Stimulated activated naive CD8-positive, alpha-beta T cell treated with anti-CD3 and anti-CD28 coated beads, Interleukin-15, Interleukin-2, amounts not matched to agents 100 U/mL and 50 U/mL, for 24 hours (primary cell): ENCODE data around the gene VCAN.

Source experiments
- ATAC-seq: fragments of 150-1000 bp; cut with Tn5 transposase; one replicate; pipeline ENCODE4 v1.10.0; 2021
- DNase-seq: peaks from one replicate; pipeline ENCODE4 v3.0.0; 2021

VCAN gene

DNA sequence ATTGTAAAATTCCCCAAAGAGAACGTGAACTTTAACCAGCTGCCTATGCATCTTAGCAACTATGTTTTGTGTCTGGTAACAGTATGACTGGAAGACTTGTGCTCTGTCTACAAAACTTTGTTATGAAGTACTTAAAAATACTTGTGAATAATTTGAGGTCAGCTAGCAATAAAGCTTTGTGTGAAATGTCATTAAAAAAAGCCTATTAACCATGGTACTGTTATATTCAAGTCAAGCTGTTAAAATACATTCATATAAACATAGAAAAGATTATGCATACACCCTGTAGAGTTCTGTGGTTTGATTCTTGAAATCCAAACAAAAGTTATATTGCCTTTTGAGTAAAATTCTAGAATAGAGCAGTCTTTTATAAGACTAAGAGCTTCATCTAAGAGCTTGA, 60.1 kb downstream of the VCAN start:
- DNase-seq (no peak), ATAC-seq (no peak)

DNA sequence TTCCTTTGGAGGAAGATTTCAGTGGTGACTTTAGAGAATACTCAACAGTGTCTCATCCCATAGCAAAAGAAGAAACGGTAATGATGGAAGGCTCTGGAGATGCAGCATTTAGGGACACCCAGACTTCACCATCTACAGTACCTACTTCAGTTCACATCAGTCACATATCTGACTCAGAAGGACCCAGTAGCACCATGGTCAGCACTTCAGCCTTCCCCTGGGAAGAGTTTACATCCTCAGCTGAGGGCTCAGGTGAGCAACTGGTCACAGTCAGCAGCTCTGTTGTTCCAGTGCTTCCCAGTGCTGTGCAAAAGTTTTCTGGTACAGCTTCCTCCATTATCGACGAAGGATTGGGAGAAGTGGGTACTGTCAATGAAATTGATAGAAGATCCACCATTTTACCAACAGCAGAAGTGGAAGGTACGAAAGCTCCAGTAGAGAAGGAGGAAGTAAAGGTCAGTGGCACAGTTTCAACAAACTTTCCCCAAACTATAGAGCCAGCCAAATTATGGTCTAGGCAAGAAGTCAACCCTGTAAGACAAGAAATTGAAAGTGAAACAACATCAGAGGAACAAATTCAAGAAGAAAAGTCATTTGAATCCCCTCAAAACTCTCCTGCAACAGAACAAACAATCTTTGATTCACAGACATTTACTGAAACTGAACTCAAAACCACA, 67.4 kb downstream of the VCAN start:
- no peak for DNase-seq
- ATAC-seq, result peak; percentile 40

DNA sequence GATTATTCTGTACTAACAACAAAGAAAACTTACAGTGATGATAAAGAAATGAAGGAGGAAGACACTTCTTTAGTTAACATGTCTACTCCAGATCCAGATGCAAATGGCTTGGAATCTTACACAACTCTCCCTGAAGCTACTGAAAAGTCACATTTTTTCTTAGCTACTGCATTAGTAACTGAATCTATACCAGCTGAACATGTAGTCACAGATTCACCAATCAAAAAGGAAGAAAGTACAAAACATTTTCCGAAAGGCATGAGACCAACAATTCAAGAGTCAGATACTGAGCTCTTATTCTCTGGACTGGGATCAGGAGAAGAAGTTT, 67.9 kb downstream of the VCAN start:
- ATAC-seq (no peak), DNase-seq (no peak)

DNA sequence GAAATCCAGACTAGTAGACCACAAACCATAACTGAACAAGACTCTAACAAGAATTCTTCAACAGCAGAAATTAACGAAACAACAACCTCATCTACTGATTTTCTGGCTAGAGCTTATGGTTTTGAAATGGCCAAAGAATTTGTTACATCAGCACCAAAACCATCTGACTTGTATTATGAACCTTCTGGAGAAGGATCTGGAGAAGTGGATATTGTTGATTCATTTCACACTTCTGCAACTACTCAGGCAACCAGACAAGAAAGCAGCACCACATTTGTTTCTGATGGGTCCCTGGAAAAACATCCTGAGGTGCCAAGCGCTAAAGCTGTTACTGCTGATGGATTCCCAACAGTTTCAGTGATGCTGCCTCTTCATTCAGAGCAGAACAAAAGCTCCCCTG, 68.6 kb downstream of the VCAN start:
- ATAC-seq, result no peak
- DNase-seq, result no peak

DNA sequence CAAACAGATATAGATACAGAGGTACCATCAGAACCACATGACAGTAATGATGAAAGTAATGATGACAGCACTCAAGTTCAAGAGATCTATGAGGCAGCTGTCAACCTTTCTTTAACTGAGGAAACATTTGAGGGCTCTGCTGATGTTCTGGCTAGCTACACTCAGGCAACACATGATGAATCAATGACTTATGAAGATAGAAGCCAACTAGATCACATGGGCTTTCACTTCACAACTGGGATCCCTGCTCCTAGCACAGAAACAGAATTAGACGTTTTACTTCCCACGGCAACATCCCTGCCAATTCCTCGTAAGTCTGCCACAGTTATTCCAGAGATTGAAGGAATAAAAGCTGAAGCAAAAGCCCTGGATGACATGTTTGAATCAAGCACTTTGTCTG, 69.2 kb downstream of the VCAN start:
- no peak for DNase-seq
- ATAC-seq, result no peak

DNA sequence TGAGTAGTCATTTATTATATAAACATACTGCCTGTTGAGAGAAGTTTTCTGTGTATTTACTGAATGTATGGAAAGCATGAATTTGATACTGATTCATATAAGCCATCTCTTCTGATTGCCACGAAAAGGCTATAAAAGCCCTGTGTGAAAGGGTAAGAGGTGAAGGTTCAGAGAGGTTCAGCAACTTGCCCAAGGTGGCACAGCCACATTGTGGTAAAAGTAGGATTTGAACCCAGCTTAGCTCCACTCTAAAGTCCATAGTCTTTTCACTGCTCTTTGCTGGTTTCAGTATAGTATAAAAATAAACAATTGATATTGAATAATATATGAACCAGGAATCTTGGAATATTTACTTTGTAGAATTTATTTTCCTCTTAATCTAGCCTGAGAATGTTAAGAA, 71.3 kb downstream of the VCAN start:
- DNase-seq, result no peak
- ATAC-seq, result no peak

DNA sequence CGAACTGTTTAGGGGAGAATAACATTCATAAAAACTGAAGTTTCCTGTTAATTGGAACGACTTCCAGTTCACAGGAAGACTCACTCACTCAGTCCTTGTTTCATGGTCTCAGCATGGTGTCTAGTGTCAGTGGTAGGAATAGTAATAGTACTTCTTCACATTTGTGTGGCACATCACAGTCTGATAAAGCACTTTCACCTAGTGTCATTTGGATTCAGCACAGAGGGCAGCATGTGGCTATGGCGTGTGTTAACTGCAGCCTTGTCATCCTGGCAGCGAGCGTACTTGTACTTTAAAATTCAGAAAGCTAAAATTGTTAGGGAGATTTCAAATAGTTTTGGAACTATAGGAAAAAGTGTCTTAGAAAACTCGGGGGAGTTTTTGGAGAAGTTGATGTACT, 72.4 kb downstream of the VCAN start:
- no peak for ATAC-seq
- no peak for DNase-seq

DNA sequence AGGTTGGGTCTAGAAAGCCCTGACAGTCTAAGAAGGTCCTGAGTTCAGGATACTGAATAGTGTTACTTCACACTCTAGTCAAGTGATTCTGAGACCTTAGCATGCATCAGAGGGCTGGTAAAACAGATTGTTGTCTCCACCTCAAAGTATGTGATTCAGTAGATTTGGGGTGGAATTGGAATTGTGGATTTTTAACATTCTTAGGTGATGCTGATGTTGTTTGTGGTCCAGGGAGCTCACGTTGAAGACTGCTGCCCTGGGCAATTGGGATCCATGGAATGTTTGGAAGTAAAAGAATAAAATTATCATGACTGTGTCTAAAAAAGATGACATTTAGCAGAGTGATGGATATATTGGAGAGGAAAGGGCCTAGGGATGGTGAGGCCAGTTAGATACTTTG, 75.6 kb downstream of the VCAN start:
- DNase-seq (no peak), ATAC-seq (no peak)

DNA sequence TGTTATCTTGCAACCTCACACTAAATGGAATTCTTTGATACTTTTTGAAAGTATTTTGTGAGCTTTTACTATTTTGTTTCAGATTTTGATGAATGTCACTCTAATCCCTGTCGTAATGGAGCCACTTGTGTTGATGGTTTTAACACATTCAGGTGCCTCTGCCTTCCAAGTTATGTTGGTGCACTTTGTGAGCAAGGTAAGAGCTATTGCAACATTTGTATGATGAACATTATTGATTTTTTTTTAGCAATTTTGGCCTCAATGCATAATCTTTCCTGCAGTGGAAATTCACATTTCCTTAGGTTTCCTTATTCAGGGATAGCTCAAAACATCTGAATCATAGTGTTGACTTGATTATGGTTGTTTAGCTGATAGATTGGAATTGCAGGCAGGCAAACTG, 76.3 kb downstream of the VCAN start:
- DNase-seq, result no peak
- ATAC-seq, result no peak

DNA sequence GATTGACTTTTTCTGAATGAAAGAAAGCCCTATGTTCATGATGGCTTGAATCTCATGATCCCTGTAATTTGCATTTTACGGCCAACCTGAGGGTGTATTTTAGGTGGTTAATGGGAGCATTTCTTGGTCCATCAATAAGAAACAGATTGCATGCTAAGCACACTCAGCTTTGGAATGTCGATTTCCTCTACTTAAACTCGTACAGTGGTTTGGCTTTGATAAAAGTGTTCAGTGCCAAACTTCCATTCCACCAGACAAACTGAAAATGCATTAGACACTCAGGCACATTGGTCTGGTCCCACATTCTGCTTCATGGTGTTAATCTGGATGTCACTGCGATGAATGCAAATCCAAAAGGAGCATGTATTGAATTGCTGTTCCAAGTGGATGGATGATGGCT, 77.0 kb downstream of the VCAN start:
- DNase-seq, result no peak
- ATAC-seq, result no peak

DNA sequence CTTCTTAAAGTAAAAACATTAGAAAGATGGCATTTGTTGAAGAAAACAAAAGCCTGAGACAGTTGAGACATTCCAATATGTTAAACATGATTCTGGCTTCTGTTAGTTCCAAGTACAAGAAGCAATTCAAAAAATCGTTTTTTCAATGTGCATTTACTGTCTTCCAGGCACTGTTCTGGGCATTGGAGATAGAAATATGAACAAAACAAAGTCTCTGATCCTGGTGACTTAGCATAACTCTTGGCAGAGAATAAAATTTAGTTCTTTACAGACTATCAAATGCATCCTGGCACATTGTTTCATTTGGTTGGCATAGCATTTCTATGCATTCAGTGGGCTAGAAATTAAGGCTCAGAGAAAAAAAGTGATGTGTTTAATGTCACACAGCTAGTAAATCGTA, 77.5 kb downstream of the VCAN start:
- ATAC-seq, result no peak
- no peak for DNase-seq

DNA sequence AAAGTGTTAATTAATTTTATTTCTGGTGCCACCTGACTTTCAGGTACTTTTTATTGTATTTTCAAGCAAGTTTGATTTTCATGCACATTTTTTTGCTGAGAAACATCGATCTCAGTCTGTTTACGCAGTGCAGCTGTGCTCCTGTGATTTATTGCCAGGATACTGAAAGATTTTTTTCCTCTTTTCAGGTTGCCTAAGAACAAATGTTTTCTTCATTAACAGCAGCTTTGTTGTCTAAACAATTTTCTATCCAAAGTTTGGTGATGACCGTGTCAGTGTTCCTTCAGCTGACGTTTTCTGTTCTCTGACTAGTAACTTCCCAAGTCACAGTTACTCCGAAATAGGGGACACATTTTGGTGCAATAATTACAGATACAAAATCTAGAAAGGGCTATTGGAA, 78.1 kb downstream of the VCAN start:
- ATAC-seq, result no peak
- no peak for DNase-seq

DNA sequence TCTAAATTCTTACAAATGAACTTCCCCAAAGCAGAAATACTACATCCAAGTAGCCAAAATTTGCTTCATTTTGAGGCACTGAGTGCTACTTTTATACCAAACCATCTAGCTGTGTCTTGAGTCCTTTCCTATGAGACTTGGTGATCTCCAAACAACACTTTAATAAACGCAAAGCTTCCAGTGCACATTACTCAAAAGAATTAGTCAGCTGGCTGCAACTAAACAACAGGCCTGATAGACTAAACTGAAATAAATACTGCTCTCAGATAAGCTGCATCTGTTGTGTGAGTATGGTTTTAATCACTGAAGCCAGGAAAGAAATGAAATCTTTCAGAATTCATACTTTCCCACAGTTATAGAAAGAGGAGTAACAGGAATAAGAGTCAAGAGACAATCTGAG, 80.3 kb downstream of the VCAN start:
- DNase-seq (no peak), ATAC-seq (no peak)

DNA sequence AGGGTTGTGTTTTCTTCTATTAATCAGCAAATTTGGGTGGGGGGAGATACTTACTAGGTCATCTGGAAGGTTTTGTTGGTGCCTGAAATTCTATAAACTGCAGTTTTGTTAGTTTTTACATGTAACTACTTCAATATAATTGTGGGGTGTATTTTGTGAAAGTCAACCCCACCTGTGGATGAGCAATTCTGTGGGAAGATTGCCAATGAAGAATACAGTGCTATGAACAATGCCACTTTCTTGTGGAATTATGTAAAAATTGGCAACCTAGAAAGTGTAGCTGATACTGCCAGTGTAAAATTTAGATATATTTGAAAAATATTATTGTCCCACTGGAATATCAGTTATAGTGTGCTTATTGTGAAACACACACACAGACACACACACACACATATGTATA, 80.7 kb downstream of the VCAN start:
- ATAC-seq (no peak), DNase-seq (no peak)

DNA sequence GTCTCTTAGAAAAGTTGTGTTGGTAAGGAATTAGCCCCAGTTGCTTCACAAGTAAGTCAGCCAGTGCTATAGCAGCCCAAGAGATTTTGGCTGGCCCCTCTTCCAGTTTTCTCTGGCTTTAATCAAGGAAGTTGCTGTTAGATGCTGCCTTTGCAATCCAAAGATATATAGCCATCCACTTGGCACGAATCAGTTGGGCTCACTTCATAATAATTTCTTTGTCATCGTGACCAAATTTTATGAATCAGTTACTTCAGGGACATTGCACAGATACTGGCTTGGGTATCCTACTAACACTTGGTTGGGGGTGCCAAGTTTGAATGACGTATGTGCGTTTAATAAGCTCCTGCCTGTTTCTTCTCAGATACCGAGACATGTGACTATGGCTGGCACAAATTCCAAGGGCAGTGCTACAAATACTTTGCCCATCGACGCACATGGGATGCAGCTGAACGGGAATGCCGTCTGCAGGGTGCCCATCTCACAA, 81.5 kb downstream of the VCAN start:
- DNase-seq (no peak), ATAC-seq (no peak)

DNA sequence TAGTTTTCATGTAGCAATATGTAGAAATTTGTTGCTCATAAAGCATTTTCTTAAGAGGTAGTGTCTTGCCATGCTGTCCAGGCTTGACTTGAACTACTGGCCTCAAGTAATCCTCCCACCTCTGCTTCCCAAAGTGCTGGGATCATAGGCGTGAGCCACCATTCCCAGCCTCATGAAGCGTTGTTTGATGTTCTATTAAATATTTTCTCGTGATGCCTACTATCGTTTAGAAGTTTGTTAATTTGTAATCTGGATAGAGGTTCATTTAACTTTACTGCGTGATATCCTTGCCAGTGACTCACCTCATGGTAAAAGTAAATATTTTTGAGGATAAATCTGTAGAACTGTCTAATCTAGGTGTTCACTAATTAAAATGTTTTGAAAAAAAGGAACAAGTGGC, 82.6 kb downstream of the VCAN start:
- DNase-seq (no peak), ATAC-seq (no peak)

DNA sequence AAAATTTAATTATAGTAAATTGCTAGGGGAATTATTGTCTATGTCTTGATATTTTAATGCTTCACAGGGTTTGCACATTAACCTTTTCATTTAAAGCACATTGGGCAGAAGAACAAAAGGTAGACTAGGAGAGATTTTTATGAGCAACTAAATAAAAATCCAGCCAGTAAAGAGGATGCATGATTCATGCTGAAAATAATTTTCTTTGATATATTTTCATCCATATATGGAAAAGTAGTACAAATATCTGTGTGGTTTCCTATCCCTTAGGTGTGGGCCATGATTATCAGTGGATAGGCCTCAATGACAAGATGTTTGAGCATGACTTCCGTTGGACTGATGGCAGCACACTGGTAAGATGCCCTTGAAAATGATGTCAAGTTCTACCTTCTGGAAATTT, 83.1 kb downstream of the VCAN start:
- DNase-seq, result no peak
- no peak for ATAC-seq

DNA sequence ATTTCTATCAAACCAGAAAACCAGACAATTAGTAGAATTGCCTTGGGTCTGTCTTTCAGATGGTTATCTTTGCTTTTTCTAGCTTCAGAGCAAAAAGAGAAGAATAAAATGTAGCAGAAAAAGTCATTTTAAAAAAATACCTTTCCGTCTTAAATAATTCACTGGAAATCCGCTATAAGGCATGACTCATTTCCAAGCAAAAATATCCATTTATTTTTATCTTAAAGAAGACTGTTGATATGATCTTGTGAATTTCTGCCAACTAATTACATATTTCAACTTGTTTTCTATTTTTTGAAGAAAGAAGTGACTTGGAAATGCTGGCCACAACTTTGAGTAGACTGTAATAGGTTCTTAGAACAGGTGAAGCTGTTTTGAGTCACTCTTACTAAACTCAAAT, 83.7 kb downstream of the VCAN start:
- DNase-seq (no peak), ATAC-seq (no peak)

DNA sequence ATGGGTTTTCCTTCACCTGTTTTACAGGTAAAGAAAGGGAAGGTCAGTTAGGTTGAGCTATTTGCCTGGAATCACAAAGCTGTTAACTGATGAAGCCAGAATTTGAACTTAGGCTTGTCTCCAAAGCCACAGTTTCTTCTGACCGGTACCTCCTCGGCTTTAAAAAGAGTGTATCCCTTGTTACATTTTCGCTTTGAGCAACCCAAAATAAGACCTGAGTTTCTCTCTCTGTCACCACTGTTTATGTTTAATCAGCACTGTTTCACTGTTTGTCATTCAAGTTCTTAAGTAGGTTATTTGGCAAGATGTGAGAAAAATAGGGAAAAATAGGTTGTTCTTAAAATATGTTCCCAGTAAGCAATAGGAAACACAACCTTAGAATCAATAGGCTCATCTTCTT, 84.6 kb downstream of the VCAN start:
- DNase-seq (no peak), ATAC-seq (no peak)

DNA sequence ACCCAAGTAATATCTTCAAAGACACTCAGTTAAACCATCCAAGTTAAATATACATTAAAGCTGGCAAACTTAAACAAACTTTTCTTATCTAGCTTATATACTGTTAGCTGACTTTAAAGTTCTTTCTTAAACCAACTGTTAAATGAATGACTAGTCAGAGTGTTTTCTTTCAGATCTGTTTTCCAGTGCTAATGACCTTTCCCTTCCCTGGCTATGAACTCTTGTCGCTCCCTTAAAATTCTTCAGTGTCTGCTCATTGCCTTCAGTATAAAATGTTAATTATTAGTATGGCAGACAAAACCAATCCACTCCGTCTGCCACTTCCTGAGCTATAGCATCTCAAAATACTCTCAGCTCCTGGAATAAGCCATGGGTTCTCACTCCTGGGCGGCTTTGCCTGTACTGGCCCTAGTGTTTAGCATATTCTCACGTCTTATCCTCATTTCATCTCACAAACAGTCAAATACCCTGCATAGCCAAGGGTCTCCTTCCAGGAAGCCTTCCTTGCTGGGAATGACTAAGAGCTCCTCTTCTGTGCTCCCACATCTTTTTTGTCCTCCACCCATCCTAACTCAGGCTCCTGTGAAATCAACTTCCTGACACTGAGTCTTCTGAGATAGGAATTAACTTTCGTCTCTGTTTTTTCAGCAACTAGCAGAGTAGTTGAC, 87.7 kb downstream of the VCAN start:
- ATAC-seq (no peak), DNase-seq (no peak)

DNA sequence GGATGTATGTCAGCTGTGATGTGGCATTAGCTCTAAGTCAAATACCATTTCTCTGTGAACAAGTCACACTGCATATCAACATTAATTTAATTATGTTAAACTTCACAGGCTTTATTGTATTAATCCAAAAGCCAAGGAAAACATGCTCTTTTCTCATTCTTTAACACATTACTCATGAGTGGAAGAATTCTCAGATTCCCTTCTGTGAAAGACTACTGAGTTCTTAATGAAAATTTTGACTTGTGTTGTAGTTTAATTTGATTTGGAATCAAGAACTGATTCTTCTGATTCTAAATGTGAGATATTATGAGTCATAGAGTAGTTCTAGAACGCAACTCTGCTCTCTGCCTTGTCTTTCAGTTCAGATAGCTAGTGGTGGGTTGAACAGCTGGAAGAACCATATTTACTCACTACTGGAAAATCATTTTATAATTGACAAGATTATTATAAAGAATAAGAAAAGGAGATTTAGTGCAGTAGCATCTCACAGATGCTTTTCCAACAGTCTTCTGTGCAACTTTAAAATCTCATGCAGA, 90.6 kb downstream of the VCAN start:
- DNase-seq (no peak), ATAC-seq (no peak)

DNA sequence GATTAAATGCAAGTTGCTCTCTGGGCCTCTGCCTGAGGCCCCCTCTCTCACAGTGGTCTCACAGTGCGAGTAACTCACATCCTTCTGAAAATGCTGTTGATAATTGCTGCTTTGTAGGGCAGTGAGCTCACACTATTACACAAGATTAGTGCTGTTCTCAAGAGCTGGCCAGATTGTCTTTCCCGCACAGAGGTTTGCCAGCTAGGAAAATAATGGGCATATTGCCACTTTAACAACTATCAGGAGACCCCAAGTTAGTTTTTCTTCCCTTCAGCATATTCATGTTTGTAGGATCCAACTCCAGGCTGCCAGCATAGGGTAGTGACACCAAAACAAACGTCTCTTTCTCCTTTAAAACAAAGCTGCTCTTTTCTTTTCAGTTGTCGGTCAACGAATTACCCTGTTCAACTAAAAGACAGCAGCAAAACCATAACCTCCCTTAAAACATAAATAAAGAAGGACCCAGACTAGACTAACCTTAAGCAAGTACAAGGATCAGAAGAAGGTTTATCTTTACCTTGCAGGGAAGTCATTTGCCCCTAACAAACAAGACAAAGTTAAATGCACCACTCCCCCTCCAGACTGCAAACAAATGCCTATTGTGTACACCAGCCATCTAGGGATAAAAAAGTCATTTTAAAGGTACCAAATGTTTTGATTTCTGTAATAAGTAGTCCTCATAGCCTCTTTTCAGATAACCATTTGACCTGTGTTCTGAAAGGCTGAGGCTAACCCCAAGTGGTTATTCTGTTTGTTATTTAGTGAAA, 91.4 kb downstream of the VCAN start:
- ATAC-seq (no peak), DNase-seq (no peak)

DNA sequence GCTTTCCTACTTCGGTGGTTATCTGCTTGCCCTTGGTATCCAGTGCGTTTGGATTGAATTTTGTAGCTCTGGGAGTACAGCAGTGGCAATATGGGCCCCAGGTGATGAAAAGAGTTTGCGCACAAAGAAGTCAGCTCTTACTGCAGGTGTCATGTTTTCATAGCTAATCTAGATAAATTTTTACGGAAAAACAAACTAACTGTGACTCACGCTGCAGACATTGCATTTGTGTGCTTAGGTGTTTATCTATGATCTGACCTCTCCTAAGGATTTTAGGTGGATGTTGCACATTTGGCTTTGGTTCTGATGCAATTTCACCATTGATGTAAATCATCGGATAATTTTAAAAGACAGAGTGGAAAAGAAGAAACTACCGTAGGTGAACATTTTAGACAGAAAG, 92.1 kb downstream of the VCAN start:
- no peak for ATAC-seq
- DNase-seq, result no peak
